ENCODE data around the gene C5orf52.
"Not testable (repeated sequence)": the region's sequence is repeated elsewhere in the genome, so short reads cannot be mapped to it uniquely, and the experiment has no call there.

C5orf52 gene

DNA sequence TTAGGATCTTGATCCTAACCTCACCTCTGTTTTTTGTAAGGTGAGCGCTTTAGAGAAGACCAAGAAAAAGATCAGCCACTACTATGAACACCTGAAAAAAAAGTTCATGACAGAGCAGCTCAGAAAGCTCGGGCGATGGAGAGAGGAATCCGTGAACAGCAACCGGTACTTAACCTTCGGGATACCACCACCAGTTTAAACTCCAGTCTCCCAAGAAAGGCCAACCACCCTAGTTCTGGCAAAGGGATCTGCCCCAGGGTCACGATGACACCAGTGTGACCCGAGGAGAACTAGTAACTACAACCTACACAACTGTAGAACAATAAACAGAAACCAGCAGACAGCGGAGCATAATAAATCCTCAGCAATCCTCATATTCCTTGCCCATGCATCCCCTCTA, 8.5 kb downstream of the C5orf52 start:
- no peak for DNase-seq (ENCODE audit: low spot score)

DNA sequence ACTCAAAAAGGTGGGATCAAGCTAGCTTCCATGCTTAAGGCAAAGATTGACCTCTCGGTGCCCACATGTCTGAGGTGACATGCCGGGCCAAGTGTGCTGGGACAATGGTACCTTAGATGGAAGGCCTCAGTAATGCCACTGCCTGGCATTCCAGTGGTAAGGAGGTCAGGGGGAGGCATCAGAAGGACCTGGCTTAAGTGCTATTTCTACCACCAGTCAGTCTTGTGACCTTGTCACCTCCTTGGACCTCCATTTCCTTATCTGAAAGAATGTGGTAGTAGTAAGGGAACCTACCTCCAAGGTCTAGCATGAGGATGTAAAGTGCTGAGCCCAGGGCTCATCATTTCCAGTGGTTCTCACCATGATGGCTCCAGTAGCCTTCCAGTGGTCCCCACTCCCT, 8.9 kb downstream of the C5orf52 start:
- no peak for DNase-seq (ENCODE audit: low spot score)

DNA sequence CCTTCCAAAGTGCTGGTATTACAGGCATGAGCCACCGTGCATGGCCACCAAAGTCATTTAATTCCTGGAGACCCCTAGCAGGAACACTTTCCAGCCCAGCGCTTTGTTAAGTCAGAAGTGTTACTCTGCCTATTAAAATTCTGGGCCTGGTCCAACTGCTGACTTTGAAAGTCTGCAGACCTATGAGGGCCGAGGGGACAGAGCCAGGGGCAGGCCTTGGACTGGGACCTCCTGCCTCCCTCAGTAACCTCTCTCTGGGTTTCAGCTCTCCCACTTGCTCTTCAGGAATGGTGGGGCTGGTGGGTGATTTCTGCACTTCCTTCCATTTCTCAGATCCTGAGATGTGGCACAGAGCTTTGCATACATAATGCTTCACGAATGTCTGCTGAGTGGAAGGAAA, 9.7 kb downstream of the C5orf52 start:
- DNase-seq (ENCODE audit: low spot score), result no peak

DNA sequence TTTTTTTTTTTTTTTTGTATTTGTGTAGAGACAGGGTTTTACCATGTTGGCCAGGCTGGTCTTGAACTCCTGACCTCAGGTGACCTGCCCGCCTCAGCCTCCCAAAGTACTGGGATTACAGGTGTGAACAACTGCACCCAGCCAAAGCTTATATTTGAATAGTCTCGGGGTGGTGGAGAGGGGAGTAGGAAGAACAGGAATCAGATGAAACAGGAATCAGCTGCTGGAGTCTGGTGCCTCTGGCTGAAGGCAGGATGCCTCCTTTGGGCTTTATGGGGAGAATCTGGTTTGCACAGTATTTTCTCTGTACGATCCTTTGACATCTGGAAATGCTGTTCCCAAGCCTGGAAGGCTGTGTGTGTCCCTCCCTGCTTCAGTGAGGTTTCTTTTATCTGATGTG, 10.9 kb downstream of the C5orf52 start:
- no peak for DNase-seq (ENCODE audit: low spot score)

DNA sequence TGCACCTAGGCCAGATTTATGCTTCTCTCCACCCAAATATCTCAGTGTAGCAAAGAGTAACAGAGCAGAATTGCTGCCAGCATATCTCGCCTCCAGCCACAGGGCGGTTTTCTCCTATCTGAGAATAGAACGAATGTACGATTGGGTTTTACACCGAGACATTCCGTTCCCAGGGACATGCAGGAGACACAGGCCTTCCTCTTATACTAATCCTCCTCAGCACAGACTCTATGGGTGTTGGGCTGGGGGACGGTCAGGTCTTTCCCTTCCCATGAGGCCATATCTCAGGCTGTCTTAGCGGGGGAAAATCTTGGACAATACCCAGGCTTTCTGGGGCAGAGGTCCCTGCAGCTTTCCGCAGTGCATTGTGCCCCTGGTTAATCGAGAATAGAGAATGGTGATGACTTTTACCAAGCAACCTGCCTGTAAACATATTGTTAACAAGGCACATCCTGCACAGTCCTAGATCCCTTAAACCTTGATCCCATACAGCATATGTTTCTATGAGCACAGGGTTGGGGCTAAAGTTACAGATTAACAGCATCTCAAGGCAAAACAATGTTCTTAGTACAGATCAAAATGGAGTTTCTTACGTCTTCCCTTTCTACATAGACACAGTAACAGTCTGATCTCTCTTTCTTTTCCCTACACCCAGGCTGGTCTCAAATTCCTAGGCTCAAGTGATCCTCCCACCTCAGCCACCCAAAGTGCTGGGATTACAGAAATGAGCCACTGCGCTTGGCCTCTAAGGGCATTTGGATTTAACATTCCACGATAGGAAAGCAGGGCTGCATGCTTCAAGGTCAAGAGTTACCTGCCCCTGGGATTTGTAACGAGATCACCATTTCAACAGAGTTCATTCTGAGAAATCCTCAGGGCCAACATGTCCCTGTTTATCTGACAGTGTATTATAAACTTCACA, 15.2 kb downstream of the C5orf52 start:
- not testable (repeated sequence) for DNase-seq (ENCODE audit: low spot score)

DNA sequence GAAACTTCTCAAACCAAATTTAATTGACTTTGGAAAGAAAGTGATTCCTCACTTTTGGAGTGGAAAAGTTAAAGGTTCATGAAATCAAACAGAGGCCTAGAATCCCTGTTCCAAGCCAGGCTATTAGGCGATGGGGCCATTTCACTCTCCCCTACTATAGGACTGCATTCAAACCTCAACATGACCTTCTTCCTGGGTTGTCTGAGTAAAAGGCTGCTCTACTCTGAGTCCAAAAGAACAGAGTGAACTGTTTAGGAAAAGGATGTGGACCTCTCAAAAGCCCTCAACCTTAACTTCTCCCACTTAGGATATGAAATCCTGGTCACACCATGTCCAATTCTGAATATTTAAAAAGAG, 15.8 kb downstream of the C5orf52 start:
- no peak for DNase-seq (ENCODE audit: low spot score)

DNA sequence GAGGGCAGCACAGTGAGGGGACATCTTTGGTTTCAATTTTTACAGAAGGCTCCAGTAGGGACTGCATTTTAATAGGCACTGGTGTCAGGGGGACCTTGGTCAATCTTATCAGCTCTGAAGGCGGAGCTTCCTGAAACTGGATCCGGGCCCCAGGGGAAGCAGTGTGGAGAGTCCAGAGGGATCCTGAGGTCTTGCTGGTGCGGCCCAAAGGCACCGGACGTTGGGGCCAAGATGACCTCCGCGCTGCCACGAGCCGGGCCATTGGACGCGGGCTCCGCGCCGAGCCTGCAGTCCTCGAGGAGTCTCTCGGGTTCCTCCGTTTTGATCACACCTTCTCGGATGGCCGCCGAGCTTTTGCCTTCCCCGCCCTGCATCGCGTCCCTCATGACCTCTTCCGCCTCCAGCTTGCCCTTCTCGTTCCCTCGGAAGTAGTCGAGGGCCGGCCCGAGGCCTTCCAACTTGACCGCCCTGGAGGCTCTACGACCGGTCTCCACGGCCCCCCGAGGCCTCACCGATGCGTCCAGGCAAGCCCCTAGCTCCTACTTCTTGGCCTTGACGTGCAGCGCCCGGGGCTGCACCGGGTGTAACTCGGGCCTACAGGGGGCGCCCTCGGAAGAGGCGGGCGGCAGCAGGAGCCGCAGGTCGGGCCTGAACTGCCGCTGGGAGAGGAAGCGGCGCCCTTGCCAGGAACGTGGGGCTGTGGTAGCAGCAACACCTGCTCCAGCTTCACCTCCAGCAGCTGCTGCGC, 18.8 kb downstream of the C5orf52 start:
- no peak for DNase-seq (ENCODE audit: low spot score)

DNA sequence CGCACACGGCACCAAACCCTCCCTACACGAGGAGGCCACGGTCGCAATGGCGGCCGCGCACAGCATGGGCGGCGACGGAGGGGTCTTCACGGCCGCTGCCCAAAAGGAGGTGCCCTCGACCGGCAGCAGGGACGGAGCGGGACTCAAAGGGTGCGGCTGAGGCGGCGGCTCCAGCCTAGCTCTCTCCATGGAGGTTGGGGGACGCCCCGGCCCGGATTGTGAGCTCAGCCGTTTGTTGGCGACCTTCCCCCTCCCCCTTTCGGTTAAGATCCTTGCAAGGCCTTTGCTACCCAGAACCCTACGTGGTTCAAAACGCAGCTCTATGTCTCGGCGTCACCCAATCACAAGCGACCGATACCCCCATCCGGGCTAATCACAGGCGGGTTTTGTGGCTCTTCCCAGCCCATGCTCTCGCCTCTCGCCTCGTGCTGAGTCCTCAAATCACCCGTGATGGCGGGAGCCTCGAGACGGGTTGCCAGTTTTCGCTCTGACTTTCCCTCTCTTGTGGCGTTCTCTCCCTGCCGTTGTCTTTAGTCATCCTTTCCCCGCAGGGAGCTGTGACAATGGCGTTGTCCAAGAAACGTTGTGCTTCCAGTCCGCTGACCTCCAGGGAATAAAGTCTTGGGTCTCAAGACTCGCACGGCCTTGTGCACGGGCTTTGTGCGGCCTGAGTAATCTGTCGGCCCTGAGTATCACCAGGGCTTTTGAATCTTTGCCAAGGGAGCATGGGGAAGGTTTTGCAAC, 19.5 kb downstream of the C5orf52 start:
- no peak for DNase-seq (ENCODE audit: low spot score)

DNA sequence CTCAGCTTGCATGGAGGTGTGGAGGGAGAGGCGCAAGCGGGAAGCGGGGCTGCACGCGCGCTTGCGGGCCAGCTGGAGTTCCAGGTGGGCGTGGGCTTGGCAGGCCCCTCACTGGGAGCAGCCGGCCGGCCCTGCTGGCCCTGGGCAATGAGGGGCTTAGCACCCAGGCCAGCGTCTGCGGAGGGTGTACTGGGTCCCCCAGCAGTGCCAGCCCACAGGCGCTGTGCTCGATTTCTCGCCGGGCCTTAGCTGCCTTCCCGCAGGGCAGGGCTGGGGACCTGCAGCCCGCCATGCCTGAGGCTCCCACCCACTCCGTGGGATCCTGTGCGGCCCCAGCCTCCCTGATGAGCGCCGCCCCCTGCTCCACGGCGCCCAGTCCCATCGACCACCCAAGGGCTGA, 22.5 kb downstream of the C5orf52 start:
- not testable (repeated sequence) for DNase-seq (ENCODE audit: low spot score)

DNA sequence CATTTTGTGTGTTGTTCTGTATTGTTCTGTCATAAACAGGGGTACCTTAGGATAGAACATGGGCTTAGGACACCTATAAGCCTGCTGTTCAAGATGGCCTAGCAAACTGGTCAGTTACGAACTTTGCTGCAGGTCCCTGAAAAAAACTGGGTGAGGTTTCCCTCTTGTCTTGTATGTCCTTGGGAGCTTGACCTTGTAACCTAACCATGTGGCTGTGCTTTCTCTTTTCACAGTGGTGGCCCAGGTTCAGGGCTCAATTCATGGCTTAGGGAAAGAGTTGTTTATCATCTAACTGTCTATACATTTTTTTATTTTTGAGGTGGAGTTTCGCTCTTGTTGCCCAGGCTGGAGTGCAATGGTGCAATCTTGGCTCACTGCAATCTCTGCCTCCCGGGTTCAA, 24.8 kb downstream of the C5orf52 start:
- not testable (repeated sequence) for DNase-seq (ENCODE audit: low spot score)

DNA sequence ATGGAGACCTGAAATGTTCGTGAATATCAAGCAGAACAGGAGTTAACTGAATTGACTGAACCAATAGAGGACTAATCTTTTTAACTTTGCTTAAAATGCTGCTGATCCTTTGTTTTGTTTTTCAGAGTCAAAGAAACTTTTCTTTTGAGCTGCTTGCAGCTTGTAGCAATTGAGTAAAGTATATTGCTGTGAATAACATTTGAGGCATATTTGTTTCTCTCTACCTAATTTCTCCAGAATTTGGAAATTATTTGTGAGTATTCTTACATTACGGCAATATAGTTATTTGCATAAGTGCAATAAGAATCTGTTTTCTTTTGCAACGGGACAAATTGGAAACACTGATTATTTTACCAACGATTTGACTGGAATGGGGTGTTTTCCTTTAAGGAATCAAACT, 27.3 kb downstream of the C5orf52 start:
- not testable (repeated sequence) for DNase-seq (ENCODE audit: low spot score)

DNA sequence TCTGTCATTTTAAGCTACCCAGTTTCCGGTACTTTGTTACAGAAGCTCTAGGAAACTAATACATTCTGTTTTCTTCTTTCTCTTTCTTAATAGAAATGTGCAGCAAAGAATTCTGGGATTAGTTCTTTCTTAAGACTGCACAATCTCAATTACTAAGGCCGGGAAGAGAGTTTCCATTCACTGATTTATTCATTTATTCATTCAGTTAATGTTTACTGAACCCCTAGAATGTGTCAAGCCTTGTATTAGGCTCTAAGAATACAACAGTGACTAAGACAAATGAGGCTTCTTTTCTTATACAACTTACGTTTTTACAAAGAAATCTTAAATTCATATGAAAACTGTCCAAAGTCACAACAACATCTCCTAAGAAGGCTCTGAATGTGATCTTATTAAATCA, 32.4 kb downstream of the C5orf52 start:
- DNase-seq (ENCODE audit: low spot score), result no peak

DNA sequence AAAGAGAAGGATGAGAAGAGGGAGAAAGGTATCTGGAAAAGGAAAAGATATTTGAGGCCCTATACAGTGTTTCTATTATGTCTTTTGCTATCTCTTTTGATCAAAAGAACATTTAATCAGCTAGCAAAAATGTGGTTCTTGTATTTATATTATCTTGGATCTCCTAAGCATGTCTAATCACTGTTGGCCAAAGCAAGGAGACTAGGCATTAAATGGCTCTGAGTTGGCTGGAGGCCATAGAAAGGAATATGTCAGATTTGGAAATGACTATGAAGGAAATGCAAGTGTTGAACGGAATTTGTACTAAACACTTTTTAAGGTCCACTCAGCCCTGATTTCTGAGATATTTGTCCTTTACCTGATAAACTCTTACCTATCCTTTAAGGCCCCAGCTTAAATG, 37.5 kb downstream of the C5orf52 start:
- DNase-seq (ENCODE audit: low spot score), result no peak

DNA sequence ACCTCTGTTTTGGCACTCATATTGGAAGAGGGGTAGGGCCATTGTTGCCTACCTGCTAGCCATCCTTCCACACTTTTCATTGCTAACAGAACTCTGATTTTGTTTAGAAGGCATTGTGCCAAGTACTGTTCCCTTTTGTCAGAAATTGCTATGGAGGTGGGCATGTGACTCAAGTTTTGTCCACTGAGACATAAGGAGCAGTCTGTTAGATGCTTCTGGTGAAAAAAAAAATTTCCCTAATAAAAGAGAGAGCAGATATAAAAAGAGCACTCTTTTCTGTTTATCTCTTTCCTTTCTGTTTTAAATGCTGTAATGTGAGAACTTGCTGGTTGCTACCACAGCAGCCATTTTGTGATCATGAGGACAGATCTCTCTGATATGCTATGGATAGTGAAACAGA, 38.0 kb downstream of the C5orf52 start:
- no peak for DNase-seq (ENCODE audit: low spot score)

DNA sequence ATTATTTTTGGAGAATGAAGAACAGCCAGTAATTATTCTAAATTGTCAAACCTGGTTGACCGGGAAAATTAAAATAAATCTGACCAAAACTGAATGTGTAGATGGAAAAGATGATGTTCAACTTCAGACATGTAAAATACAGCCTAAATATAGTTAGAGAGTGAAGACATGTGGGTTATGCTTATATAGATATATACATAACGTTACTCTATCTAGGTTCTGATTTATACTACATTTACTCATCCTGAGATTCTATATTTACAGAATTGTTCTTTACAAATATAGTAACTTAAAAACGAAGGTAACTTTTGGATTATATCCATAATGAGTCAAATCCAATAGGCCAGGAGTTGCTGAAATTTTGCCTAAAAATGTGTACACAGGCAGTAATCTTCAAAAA, 39.1 kb downstream of the C5orf52 start:
- no peak for DNase-seq (ENCODE audit: low spot score)

DNA sequence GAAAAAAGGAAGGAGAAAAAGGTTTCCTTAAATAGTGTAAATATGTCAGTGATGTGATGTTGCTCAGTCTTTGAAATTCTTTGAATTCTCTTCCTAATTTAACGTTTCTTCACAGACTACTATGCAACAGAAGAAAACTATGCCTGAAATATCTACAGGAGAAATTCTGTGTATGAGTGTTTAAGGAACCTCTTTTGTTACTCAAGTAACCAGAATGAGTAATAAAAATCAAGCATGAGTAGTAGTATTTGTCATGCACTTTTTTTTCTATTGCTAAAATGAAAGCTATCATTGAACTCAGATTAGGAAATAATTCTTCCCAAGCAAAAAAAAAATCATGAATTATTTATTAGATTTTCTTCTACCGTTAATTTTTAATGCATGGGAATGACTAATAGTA, 39.5 kb downstream of the C5orf52 start:
- peak; percentile 51 for DNase-seq (ENCODE audit: low spot score)

DNA sequence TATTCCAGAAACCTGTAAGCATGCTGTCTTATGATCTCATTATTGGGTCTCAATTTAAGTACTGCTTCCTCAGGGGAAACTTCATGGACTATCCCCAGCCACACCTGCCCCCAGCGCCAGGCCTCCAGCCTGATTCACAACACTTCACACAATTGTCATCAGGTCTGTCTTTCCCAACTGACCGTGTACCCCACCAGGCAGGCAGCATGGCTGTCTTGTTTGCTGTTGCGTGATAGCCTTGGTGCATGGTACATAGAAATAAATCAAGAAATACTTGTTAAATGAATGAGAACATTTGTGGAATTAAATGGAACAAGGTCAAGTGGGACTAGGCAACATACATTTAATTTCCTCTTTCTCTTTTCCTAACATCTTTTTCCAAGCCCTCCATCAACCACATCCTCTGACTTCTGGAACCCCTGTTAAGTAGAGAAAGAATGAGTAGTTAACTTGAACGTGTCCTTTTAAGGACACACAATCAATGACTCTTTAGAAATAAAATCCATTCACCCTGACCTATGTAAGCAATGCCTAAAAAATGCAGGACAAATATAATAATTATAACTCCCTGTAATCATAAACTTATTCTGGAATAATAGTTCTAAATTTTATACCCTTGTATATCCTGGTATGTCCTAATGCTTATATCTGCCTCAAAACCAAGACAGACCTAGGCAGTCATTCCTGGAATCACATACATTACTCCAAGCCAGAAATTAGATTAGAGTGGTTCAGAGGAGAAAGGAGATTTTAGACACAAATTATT, 42.7 kb downstream of the C5orf52 start:
- no peak for DNase-seq (ENCODE audit: low spot score)

DNA sequence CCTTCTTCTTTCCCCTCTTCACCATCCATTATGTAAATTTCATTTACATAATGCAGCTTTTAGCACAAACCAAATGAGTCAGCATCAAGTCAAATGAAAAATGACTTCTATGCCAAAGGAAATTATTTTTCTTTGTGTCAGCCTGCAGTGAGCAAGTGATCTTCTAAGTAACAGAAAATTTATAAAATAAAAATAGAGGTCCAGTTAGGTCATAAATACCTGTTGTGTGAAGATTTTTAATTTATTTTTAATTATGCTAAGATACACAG, 43.2 kb downstream of the C5orf52 start:
- DNase-seq (ENCODE audit: low spot score), result no peak

DNA sequence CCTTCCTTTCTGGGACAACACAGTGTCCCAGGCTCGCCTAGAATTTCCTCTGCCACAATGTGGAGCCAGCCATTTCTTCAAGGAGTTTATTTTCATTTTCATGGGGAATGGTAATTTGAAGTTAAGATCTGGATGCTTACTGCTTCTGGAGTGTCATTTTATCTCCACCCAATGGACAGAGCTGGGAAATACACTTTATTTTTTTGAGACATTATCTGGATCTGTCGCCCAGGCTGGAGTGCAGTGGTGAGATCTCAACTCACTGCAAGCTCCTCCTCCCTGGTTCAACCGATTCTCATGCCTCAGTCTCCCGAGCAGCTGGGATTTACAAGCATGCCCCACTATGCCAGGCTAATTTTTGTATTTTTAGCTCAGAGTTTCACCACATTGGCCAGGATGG, 47.2 kb downstream of the C5orf52 start:
- peak; percentile 53 for DNase-seq (ENCODE audit: low spot score)

DNA sequence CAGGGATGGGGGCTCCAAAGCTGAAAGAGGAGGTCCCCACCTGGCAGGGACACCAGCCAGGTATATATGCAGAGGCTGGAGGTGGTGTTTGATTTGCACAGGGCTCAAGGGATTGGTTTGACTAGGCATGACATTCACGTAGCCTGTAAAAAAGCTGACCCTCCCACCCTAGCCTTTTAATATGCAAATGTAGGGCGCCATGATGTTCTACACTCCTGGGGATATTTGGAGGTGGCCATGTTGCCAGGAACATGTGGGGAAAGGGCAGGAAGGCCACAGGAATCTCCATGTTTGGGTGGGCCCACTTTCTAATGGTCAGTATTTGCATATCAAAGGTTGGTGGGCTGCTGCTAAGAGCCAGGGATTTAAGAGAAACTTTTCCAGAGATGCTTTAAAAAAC, 47.9 kb downstream of the C5orf52 start:
- DNase-seq (ENCODE audit: low spot score), result no peak

DNA sequence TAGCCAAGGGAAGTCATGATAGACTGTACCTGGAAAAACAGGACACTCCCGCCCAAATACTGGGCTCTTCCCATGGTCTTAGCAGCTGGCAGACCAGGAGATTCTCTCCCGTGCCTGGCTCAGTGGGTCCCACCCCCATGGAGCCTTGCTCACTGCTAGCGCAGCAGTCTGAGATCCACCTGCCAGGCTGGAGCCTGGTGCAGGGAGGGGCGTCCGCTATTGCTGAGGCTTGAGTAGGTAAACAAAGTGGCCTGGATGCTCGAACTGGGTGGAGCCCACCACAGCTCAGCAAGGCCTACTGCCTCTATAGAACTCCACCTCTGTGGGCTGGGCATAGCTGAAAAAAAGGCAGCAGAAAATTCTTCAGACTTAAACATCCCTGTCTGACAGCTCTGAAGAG, 49.8 kb downstream of the C5orf52 start:
- no peak for DNase-seq (ENCODE audit: low spot score)

DNA sequence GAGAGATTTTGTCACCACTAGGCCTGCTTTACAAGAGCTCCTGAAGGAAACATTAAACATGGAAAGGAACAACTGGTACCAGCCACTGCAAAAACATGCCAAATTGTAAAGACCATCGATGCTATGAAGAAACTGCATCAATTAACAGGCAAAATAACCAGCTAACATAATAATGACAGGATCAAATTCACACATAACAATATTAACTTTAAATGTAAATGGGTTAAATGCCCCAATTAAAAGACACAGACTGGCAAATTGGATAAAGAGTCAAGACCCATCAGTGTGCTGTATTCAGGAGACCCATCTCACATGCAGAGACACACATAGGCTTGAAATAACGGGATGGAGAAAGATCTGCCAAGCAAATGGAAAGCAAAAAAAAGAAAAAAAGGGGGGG, 51.6 kb downstream of the C5orf52 start:
- not testable (repeated sequence) for DNase-seq (ENCODE audit: low spot score)
